T-cell (primary cell): Measurements from ENCODE around the gene TMEM61. TPM values are rescaled to one million over a fixed set of nuclear protein-coding genes. Genes with fewer than 3 reads are reported as not detected.

ENCODE experiments used
- ATAC-seq, 4 experiments: fragments of 200-7000 bp in 3 of 4; fragments of 150-1000 bp in 1 of 4; cut with Tn5 transposase; replicated peaks in 1 of 4; 1 replicate in 3 of 4; 2 replicates in 1 of 4; pipeline ENCODE4 v1.10.0; 2021; ENCODE audit warnings: moderate library complexity in 3 of 4, mild to moderate bottlenecking in 2 of 4, moderate number of reproducible peaks in 1 of 4
- CTCF ChIA-PET, 2 donors: fragments of 300-600 bp; sonication (Branson Sonifier 250); formaldehyde crosslinking; loops; one replicate each; lab custom pipeline; 2022; ENCODE audit warnings: antibody characterized with exemption in 2 of 2; lab: Charles Lee
- POLR2A ChIA-PET, 2 donors: fragments of 300-600 bp; sonication (Branson Sonifier 250); formaldehyde crosslinking; loops; one replicate each; lab custom pipeline; 2022; ENCODE audit warnings: antibody characterized with exemption in 2 of 2; lab: Charles Lee
- DNase-seq, 35 experiments: peaks; one replicate each; pipeline versions ENCODE4 v3.0.0 to v3.0.0-alpha.2; 2013 to 2023
- H3K27ac ChIP-seq: one replicate; pipeline ENCODE4 v1.5.1; 2013; ENCODE audit warnings: low read length
- H3K27me3 ChIP-seq, 2 experiments: replicated peaks in 1 of 2; 1 replicate in 1 of 2; 2 replicates in 1 of 2; pipeline versions ENCODE4 v1.6.1 to v1.7.0; 2013; ENCODE audit warnings: low read length in 1 of 2, mixed read lengths in 1 of 2; ENCODE audit not compliant: control insufficient read depth in 2 of 2, insufficient read depth in 2 of 2; ENCODE audit errors: extremely low read depth in 1 of 2
- H3K36me3 ChIP-seq, 2 donors: 1 replicate in 1 of 2; 2 replicates in 1 of 2; pipeline versions ENCODE4 v1.6.1 to v1.7.0; 2013; ENCODE audit warnings: low read length in 1 of 2; ENCODE audit not compliant: control insufficient read depth in 2 of 2, insufficient read depth in 1 of 2; ENCODE audit errors: extremely low read depth in 1 of 2
- H3K4me1 ChIP-seq, 2 experiments: 1 replicate in 1 of 2; 2 replicates in 1 of 2; pipeline versions ENCODE4 v1.6.1 to v1.7.0; 2013; ENCODE audit warnings: low read length in 2 of 2, mixed read lengths in 1 of 2; ENCODE audit not compliant: insufficient read depth in 2 of 2, control insufficient read depth in 1 of 2; ENCODE audit errors: extremely low read depth in 1 of 2
- H3K4me3 ChIP-seq, 2 donors: 1 replicate in 1 of 2; 2 replicates in 1 of 2; pipeline versions ENCODE4 v1.5.1 to v1.7.0; 2013; ENCODE audit warnings: mild to moderate bottlenecking in 2 of 2, low read length in 1 of 2, moderate library complexity in 1 of 2; ENCODE audit not compliant: control insufficient read depth in 1 of 2; ENCODE audit errors: extremely low read depth in 1 of 2
- H3K9me3 ChIP-seq: 2 replicates; pipeline ENCODE4 v1.7.0; 2013
- H3K27ac Mint-ChIP-seq, 2 donors: one replicate each; pipeline ENCODE4 v1.8.0; 2020 to 2021; ENCODE audit warnings: mild to moderate bottlenecking in 2 of 2, mixed read lengths in 2 of 2
- H3K27me3 Mint-ChIP-seq, 2 donors: one replicate each; pipeline ENCODE4 v1.8.0; 2021 to 2022; ENCODE audit warnings: mixed read lengths in 2 of 2
- H3K36me3 Mint-ChIP-seq: one replicate; pipeline ENCODE4 v1.8.0; 2021; ENCODE audit warnings: mixed read lengths
- H3K4me1 Mint-ChIP-seq, 3 donors: one replicate each; pipeline ENCODE4 v1.8.0; 2020 to 2022; ENCODE audit warnings: mixed read lengths in 3 of 3, mild to moderate bottlenecking in 1 of 3
- H3K4me3 Mint-ChIP-seq, 3 donors: one replicate each; pipeline ENCODE4 v1.8.0; 2020 to 2022; ENCODE audit warnings: mild to moderate bottlenecking in 3 of 3, mixed read lengths in 3 of 3, moderate library complexity in 3 of 3
- H3K9me3 Mint-ChIP-seq, 3 donors: one replicate each; pipeline ENCODE4 v1.8.0; 2020 to 2022; ENCODE audit warnings: mixed read lengths in 3 of 3
- WGBS: methylation state at CpG from one replicate; pipeline ENCODE4 v1.1.5; 2013; ENCODE audit warnings: missing lambda C conversion rate; ENCODE audit not compliant: insufficient coverage; 5-methylcytosine and 5-hydroxymethylcytosine counted together
- total RNA-seq, 35 experiments: library from RNA in 6 of 35; stranded (reverse) in 6 of 35; fragments of 120-200 nt in 1 of 35; gene quantifications; one replicate each; pipeline versions ENCODE4 v1.2.1 to v1.2.4 and lab custom pipeline; 2013 to 2026

TMEM61 gene
- total RNA-seq, 5 donors from 2014 or later (not counting 1 experiment from before 2014, with no cell fraction given), result not detected

DNA sequence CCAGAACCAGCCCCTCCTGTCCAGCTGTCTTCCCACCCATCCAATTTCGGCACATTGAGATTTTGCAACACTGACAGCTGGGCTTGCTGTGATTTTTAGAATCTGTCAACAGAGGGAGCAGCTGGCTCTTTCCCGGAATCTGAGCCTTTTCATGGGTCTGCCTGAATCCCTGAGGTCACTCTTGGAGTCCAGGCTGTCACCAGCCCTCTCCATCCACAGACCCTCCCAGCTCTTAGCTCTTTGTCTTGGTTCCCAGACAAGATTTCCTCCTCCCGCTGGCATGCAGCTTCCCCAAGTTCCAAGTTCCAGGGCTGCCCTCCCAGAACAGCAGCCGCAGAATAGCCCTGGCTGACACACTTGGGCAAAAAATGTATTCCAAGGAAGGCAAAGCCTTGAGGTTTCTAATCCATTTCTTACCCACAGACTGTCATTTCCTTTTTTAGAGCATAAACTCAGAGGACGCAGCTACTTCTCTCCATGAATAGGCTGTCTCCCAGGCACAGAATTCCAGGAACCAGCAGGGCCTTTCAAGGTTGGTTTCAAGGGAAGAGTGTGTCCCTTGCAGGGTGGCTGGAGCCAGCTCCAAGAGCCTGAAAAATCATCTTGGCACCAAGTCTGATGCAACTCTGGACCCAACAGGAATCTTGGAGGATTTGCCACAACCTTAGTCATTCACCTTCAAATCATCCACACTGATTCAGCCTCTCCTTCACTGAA is 7.1 kb upstream of the TMEM61 start:
- CTCF ChIA-PET, result interaction anchor here in 1 of 2 donors (0.6 kb wide), 1 partner anchor 28 kb away, joined by 3 read pairs; no protein-coding TSS in a partner anchor
- Mint-ChIP-seq H3K4me3 (no peak overlapping the region), H3K4me1 (no peaks in the 10 kb centered on the region), H3K27ac (no peak overlapping the region), H3K36me3 (no peaks in the 10 kb centered on the region), H3K27me3 (peaks cover 25 to 40% of the 10 kb centered on the region in 2 donors), H3K9me3 (no peaks in the 10 kb centered on the region)
- DNase-seq, result no peak
- no peak overlapping the region for H3K27ac ChIP-seq
- POLR2A ChIA-PET, result no interaction called here
- peaks cover 0 to 23% of the 10 kb centered on the region in 2 experiments for H3K27me3 ChIP-seq
- 20% methylated on average over 3 of the region's 5 CpGs for WGBS
- no peaks in the 10 kb centered on the region for H3K36me3 ChIP-seq
- H3K9me3 ChIP-seq, result no peaks in the 10 kb centered on the region
- ATAC-seq, result no peak
- no peak overlapping the region for H3K4me3 ChIP-seq
- H3K4me1 ChIP-seq, result no peaks in the 10 kb centered on the region

GRCh38 chr1:54975356-54976108 is 4.9 kb upstream of the TMEM61 start:
- CTCF ChIA-PET, result interaction anchor here in 1 of 2 donors (0.7 kb wide), 1 partner anchor 33 kb away, joined by 6 read pairs; no protein-coding TSS in a partner anchor
- POLR2A ChIA-PET, result interaction anchor here in 1 of 2 donors (0.7 kb wide), 1 partner anchor 14 kb away, joined by 3 read pairs; no protein-coding TSS in a partner anchor
- H3K4me3 Mint-ChIP-seq, result no peak overlapping the region

DNA sequence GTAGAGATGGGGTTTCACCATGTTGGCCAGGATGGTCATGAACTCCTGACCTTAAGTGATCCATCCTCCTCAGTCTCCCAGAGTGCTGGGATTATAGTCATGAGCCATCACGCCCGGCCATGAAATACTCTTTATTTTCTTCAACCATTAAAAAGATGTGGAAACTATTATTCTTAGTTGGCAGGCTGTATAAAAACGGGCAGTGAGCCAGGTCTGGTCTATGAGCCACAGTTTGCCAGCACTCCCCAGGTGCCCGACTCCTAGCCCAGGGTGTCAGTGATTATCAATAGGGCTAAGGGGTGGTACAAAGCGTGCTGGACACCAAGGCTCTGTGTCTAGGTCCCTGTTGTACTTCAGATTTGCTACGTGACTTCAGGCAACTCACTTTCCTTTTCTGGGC is 3.7 kb upstream of the TMEM61 start:
- Histone ChIP-seq H3K27me3 (peaks cover 5 to 47% of the 10 kb centered on the region in 2 experiments), H3K36me3 (no peaks in the 10 kb centered on the region), H3K9me3 (no peaks in the 10 kb centered on the region), H3K27ac (no peak overlapping the region), H3K4me3 (no peak overlapping the region), H3K4me1 (no peaks in the 10 kb centered on the region)
- H3K9me3 Mint-ChIP-seq, result no peaks in the 10 kb centered on the region
- H3K27ac Mint-ChIP-seq, result no peak overlapping the region
- WGBS, result 61% methylated on average over 4 of the region's 6 CpGs
- H3K27me3 Mint-ChIP-seq, result peaks cover 27 to 34% of the 10 kb centered on the region in 2 donors
- ChIA-PET CTCF (no interaction called here), POLR2A (no interaction called here)
- DNase-seq (no peak), ATAC-seq (no peak)
- H3K36me3 Mint-ChIP-seq, result no peaks in the 10 kb centered on the region
- peaks cover 0 to 2% (median 2%) of the 10 kb centered on the region in 3 donors for H3K4me1 Mint-ChIP-seq
- no peak overlapping the region for H3K4me3 Mint-ChIP-seq

More at GRCh38 chr1:54975356-54976108, 4.9 kb upstream of the TMEM61 start:
- no peaks in the 10 kb centered on the region for H3K9me3 Mint-ChIP-seq
- Histone ChIP-seq H3K27ac (no peak overlapping the region), H3K36me3 (no peaks in the 10 kb centered on the region), H3K4me3 (no peak overlapping the region), H3K4me1 (no peaks in the 10 kb centered on the region), H3K9me3 (no peaks in the 10 kb centered on the region), H3K27me3 (peaks cover 5 to 39% of the 10 kb centered on the region in 2 experiments)
- no peak for DNase-seq
- no peak for ATAC-seq
- 82% methylated on average over 1 of the region's 4 CpGs for WGBS
- H3K27ac Mint-ChIP-seq, result no peak overlapping the region
- no peaks in the 10 kb centered on the region for H3K4me1 Mint-ChIP-seq
- peaks cover 22 to 36% of the 10 kb centered on the region in 2 donors for H3K27me3 Mint-ChIP-seq
- no peaks in the 10 kb centered on the region for H3K36me3 Mint-ChIP-seq

DNA sequence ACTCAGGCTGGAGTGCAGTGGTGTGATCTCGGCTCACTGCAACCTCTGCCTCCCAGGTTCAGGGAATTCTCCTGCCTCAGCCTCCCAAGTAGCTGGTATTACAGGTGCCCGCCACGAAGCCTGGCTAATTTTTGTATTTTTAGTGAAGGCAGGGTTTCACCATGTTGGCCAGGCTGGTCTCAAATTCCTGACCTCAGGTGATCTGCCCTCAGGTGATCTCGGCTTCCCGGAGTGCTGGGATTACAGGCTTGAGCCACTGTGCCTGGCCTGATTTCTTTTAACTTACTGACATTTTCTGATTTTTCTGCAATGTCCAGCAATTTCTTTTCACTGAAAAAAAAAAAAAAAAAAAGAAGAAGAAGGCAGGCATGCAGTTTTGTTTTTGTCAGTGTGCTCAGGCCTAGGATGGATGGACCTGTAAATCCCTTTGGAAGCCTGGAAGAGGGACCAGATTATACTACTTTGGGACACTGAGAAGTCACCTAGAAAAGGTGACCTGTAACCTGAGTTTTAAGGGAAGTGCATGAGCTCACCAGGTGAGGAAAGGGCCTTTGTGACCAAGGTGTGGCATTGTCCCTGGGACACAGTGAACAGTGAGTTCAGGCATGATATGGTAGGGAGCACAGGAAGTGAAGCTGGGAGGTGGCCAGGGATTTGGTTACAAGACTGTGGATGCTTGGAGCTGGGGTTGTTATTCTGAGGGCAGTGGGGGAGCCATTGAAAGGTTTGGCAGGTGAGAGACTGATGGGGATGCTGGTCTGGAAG is 2.7 kb upstream of the TMEM61 start:
- ChIA-PET CTCF (interaction anchor here (0.5 to 1.1 kb wide), 2 partner anchors 33 to 489 kb away, joined by 3 read pairs; no protein-coding TSS in a partner anchor), POLR2A (interaction anchor here in 1 of 2 donors (0.6 kb wide), 1 partner anchor 256 kb away, joined by 3 read pairs; no protein-coding TSS in a partner anchor)
- H3K4me3 Mint-ChIP-seq, result no peak overlapping the region
- no peaks in the 10 kb centered on the region for H3K36me3 Mint-ChIP-seq
- H3K9me3 Mint-ChIP-seq, result no peaks in the 10 kb centered on the region
- H3K4me1 Mint-ChIP-seq, result peaks cover 0 to 2% (median 2%) of the 10 kb centered on the region in 3 donors
- Histone ChIP-seq H3K27me3 (peaks cover 5 to 49% of the 10 kb centered on the region in 2 experiments), H3K27ac (no peak overlapping the region), H3K9me3 (no peaks in the 10 kb centered on the region), H3K4me1 (no peaks in the 10 kb centered on the region), H3K36me3 (no peaks in the 10 kb centered on the region), H3K4me3 (no peak overlapping the region)
- H3K27ac Mint-ChIP-seq, result no peak overlapping the region
- DNase-seq (no peak), ATAC-seq (no peak)
- peaks cover 22 to 37% of the 10 kb centered on the region in 2 donors for H3K27me3 Mint-ChIP-seq
- 80% methylated on average over 3 of the region's 5 CpGs for WGBS

DNA sequence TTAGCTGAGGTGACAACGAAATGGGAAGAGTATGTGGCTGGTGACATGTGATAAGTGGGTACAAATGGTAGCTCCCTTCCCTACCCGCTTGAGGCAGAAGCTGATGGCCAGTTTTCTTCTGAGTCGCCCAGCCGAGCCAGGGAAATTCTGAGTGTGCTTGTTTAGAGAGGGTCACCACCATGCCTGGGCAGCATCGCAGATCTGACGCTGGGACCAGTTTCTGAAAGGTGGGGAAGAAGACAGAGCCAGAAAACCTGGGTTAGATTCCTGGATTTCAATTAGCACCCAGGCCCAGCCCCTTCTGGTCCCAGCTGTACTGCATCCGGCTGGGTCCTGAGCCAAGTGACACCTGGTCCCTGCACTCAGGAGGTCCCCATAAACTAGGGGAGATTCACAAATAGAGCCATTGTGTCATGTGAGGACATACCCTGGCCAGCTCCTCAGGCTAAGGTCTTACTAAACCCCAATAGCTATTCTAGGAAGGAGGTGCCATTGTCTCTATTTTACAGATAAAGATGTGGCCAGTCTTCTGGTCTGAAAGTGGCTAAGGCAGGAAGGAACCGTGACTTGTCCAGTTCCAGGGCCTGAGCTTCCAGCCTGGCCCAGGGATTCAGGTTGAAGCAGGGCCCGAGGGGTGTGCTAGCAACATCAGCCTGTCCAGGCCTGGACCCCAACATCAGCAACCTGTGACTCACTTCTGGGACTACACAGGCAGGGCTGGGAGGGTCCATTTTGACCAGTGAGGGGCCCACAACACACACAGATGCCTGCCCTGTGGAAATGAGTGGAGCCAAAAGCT is 1.7 kb upstream of the TMEM61 start:
- Histone ChIP-seq H3K36me3 (no peaks in the 10 kb centered on the region), H3K4me1 (no peaks in the 10 kb centered on the region), H3K27ac (no peak overlapping the region), H3K9me3 (no peaks in the 10 kb centered on the region), H3K4me3 (no peak overlapping the region), H3K27me3 (peaks cover 5 to 45% of the 10 kb centered on the region in 2 experiments)
- Mint-ChIP-seq H3K27me3 (peaks cover 24 to 37% of the 10 kb centered on the region in 2 donors), H3K4me1 (peaks cover 0 to 2% (median 2%) of the 10 kb centered on the region in 3 donors), H3K27ac (no peak overlapping the region), H3K36me3 (no peaks in the 10 kb centered on the region), H3K4me3 (no peak overlapping the region), H3K9me3 (no peaks in the 10 kb centered on the region)
- ATAC-seq, result no peak
- DNase-seq, result no peak
- CTCF ChIA-PET, result interaction anchor here (0.5 to 1.1 kb wide), 2 partner anchors 34 to 490 kb away, joined by 3 read pairs; no protein-coding TSS in a partner anchor
- POLR2A ChIA-PET, result interaction anchor here in 1 of 2 donors (0.6 kb wide), 1 partner anchor 257 kb away, joined by 3 read pairs; no protein-coding TSS in a partner anchor
- 65% methylated on average over 6 of the region's 9 CpGs for WGBS
